Hematopoietic multipotent progenitor cell treated with erythropoietin and hydrocortisone succinate and interleukin-3 and kit ligand, for 17 days (in vitro differentiated cells): ENCODE data around the gene GMPPB.
"Not testable (repeated sequence)": the region's sequence is repeated elsewhere in the genome, so short reads cannot be mapped to it uniquely, and the experiment has no call there.

Experiments used
- DNase-seq: peaks from one replicate; pipeline ENCODE4 v3.0.0-alpha.2; 2015; ENCODE audit warnings: low spot score

GMPPB gene

DNA sequence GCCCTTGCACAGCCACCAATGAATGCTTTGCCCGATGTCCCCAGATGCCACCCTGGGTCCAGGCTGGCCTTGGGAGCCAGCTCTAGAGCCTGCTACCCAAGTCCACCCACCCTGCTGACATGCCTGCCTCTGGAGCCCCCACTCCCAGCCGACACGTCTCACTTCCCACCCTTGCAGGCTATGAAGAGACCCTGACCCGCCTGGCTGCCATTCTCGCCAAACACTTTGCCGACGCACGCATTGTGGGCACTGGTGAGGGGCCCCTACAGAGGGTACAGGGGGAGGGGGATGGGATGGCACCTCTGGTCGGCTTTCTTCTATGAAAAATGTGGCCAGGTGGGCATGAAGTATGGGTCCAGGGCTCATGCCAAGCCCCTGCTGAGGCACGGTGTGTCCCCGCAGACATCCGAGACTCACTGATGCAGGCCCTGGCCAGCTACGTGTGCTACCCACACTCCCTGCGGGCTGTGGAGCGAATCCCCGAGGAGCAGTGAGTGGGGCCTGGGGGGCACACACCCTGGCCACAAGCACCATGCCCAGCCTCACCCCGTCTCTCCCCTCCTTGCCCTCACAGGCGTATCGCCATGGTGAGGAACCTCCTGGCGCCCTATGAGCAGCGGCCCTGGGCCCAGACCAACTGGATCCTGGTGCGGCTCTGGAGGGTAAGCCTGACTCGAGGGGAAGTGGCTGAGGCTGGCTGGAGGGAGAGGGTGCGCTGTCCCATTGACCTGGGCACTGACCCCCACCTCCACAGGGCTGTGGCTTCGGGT is 10.2 kb downstream of the GMPPB start:
- DNase-seq = no peak

DNA sequence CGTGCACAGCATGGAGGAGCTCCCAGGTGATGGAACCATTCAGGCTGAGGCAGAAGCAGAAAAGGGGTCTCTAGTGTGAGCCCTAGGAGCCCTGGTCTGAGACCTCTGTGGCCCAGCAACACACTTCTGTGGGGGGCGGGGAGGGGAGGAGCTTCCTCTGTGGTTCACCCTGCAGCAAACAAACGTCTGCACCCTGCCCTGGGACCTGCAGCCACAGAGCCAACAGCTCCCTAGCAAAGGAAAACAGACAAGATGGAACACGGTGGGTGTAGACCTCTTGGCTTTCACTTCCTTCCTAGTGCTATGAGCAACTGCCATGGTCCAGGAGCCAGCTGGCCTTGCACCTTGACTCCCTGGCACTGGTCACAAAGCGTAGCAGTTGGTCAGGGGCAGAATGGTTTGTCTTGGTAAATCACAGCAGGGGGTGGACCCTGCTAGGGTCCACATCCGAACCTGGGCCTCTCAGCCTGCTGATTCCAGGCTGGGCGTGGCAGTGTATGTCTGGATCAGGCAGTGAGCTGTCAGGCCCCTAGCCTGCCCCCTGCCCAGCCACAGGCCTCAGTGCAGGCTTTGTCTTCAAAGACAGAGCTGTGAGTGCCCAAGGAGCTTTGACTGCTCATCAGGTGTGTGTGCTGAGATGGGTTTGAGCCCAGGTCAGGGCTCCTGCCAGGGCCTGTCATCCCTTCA is 11.0 kb downstream of the GMPPB start:
- no peak for DNase-seq

DNA sequence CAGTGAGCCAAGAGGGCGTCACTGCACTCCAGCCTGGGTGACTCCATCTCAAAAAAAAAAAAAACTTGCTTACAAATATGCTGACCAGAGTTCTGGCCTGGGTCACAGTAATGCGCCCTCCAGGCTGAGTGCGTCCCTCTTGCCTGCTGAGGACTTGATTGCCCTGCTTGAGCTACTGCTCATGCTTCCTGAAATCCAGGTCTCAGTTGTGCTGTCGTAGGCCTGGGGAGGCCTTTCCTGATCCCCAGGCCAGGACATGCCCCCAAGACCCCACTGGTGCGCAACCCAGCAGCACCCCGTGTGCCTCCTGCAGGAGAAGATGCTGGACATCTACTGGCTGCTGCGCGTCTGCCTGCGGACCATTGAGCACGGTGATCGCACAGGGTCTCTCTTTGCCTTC is 11.6 kb downstream of the GMPPB start:
- DNase-seq = no peak

DNA sequence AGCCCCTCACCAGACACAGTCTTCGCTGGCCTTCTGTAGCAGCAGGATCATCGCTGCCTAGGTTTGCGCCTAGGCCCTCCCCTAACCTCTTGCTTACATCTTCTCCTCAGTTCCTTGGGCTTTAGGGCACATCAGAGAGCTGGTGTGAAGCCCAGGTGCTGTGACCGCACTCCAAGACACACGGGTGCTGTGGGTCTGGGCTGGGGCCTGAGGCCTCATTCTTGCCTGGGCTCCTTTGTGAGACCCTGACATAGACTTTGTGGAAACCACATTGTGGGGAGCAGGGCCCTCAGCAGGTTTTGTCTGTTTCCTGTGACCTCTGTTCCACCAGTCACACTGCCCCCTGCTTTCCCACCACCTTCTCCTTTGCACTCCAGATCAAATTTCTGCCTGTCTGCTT is 12.3 kb downstream of the GMPPB start:
- DNase-seq = no peak

DNA sequence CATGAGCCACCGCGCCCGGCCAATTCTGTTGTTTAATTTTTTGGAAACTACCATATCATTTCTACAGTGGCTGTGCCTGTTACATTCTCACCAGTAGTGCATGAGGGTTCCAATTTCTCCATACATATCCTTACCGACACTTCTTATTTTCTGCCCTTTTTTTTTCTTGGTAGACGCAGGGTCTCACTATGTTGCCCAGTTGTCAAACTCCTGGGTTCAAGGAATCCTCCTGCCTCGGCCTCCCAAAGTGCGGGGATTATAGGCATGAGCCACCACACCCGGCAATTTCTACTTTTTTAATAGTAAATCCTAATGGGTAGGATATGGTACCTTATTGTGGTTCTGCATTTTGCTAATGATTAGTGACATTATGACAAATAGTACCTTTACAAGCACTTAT is 13.9 kb downstream of the GMPPB start:
- DNase-seq = no peak

DNA sequence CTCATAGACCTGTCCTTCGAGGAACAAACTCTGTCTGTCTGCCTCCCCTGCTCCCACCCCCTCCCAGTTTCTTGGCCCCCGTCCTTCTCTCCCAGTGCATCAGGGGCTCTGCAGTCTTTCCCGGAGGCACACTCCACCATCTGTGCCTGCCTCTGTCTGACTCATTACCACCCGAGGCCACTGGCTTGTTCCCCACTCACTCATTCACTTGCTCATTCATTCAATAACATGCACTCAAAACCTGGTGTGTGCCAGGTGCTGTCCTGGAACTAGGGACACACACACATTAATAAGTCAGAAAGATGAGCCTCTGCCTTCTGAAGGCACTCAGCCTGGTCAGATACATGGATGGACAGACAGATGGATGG is 16.7 kb downstream of the GMPPB start:
- no peak for DNase-seq

DNA sequence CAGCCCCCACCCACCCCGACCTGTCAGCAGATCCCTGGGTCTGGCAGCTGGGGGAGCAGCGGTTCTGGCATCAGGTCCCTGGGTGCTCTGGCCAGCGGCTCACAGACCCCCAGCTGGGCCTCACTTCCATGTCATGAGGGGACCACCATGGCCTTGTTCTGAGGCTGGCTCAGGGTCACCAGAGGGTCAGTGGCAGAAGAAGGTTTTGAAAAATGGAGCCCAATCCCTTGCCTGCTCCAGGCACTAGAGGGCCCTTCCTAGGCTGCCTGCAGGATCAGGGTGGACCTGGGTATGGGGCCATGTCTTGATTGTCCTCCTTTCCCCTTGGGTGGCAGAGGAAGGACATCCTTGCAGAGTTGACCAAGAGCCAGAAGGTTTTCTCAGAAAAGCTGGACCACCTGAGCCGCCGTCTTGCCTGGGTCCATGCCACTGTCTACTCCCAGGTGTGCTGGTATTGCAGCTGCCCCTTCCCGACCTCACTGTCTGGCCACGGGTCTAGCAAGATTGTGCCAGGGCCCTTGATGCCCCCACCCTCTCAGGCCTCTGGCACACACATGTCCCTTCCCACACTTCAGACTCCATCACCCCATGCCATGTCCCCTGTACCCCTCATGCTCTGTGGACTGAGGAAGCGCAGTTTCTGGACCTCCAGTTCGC is 17.2 kb downstream of the GMPPB start:
- DNase-seq = no peak

DNA sequence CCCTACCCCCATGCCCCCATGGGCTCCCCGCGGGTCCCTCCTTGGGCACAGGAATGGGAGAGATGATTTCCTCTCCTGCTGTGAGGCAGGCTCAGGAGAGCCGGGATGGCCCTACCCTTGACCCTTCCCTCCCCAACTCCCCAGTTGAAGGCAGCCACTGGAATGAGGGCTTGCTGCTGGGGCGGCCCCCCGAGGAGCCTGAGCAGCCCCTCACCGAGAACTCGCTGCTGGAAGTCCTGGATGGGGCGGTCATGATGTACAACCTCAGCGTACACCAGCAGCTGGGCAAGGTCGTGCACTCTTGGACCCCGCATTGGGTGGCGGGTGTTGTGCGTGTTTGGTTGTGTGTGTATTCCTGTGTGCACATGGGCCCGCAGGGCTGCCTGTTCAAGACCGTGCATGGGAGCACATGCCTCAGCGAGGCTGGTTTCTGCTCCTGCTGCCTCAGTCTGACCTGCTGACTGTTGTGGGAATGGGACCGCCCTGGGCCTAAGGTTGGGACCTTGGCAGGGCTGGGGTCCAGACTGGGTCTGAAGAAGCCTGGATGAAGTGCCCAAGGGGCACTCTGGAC is 18.3 kb downstream of the GMPPB start:
- no peak for DNase-seq

DNA sequence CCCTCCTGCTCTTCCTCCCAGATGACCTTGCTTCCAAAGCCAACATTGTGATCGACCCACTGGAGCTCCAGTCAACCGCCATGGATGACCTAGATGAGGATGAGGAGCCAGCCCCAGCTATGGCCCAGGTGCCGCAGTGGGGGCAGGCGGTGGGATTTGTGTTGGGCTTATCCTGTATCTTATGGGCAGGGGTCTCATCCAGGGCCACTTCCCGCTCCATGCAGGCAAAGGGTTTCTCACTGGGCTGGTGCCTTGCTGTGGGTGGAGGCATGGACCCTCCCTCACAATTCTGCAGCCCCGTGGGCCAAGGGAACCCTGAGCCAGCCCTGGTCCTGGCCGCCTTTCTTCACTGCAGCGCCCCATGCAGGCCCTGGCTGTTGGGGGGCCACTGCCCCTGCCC is 19.1 kb downstream of the GMPPB start:
- no peak for DNase-seq

DNA sequence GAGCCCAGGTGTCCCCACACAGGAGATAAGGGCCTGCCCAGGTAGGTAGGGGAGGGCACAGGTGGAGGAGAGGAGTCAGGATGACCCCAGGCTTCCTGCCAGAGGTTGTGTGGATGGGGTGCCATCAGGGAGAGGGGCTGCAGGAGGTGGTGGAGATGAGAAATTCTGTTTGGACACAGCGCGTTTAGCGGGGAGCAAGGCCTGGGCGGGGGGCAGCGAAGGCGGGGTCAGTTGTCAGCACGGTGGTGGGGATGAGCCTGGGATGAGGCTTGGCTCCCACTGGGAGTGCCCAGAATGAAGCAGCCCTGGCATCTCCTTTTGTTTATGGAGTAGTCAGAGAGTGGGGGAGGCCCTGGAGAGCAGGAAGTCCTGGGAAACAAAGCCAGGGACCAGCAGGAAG is 19.8 kb downstream of the GMPPB start:
- no peak for DNase-seq

DNA sequence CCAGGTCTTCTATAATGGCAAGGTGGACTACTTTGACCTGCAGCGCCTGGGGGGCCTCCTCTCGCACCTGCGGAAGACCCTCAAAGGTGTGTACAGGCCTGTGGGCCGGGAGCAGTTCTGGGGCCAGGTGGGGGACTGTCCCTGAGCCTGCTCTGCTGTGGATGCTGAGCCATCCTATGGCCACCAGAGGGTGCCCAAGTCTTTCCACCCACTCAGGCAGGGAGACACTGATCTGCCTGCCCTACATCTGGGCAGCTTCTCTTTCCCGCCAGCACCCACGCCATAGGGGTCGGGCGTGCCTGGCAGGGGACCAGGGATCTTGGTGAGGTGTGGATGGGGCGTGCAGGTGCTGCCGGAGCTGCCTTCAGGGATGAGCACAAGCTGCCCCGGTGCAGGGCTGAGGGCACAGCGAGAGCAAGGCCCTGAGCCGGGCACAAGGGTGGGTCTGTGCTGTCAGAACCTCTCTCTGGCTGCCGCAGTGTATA is 20.3 kb downstream of the GMPPB start:
- DNase-seq = peak; percentile 81

DNA sequence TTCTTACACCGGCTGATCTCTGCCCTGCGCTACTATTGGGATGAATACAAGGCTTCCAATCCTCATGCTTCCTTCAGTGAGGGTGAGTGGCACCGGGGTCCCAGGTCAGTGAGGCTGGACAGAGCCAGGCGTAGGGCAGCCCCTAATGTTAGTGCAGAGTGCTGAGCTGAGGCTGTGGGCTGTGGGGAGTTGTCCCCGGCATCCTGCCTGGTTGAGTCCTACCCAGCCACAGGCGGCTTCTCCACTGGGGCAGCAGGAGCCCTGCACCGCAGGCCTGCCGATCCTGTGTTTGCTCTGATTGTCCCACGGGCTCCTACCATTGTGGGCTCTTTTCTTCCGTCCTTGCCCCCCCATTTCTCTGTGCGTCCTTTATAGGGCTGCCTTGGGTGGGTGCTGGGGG is 21.1 kb downstream of the GMPPB start:
- DNase-seq = no peak

DNA sequence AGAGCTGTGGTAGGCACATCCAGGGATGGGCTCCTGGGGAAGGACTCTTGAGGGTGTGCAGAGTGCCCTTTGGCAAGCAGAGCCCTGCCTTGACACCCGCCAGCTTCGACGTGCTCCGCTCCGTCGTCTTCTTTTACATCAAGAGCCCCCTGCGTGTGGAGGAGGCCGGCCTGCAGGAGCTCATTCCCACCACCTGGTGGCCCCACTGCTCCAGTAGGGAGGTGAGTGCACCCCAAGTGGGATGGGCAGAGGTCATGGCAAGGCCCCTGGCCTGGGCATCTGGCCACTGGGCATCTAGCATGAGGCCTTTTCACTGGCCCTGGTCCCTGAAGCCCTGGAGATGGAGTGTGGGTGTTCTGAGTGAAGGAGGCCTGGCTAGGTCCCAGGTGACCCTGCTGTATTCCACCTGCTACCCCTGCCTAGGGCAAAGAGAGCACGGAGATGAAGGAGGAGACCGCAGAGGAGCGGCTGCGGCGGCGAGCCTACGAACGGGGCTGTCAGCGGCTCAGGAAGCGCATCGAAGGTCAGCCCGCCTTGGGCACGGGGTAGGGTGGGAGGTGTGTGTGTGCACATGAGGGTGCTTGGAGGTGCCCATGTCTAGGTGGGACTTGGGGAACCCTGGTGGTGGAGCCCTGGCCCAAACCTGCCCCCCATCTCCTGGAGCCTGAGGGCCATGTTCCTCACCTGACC is 22.2 kb downstream of the GMPPB start:
- no peak for DNase-seq

DNA sequence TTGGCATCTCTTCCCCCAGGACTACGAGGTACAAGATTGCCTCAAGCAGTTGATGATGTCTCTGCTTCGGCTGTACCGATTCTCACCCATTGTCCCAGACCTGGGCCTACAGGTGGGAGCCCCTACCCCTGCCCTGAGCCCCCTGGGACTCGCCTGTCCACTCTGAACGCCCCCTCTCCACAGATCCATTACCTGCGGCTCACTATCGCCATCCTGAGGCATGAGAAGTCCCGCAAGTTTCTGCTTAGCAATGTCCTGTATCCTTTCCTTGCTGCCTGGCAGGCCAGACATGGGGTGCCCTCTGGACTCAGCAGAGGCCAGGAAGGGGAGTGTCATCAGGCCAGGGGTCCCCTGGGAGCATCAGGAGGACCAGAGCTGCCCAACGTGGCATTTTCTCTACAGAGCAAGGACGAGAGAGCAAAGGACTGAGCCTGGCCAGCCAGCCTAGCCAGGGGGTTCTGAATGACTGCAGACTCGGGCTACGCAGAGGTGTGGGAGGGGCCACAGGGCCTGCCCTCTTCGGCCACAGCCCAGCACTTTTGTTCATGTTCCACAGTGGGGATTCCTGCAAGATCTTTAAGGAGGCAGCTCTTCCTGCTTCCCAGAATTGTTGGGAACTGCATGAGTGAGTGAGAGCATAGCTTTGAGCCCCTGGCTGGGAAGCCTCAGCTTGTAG is 23.2 kb downstream of the GMPPB start:
- DNase-seq = no peak

DNA sequence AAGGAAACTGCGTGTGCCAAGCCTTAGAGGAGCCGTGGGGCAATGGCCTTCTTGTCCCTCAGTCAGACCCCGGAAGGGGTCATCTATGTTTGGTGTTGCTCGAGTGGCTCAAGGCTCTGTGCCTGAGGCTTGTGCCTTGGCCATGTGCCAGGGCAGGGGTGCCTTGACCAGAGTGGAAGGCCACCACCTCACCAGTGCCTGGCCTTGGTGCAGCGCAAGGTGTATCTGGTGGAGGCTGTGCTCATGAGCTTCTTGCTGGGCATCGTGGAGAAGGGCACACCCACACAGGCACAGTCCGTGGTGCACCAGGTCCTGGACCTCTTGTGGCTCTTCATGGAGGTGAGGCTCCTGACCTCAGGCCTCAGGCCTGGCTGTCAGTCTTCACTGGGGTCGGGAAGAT is 23.7 kb downstream of the GMPPB start:
- DNase-seq = no peak

DNA sequence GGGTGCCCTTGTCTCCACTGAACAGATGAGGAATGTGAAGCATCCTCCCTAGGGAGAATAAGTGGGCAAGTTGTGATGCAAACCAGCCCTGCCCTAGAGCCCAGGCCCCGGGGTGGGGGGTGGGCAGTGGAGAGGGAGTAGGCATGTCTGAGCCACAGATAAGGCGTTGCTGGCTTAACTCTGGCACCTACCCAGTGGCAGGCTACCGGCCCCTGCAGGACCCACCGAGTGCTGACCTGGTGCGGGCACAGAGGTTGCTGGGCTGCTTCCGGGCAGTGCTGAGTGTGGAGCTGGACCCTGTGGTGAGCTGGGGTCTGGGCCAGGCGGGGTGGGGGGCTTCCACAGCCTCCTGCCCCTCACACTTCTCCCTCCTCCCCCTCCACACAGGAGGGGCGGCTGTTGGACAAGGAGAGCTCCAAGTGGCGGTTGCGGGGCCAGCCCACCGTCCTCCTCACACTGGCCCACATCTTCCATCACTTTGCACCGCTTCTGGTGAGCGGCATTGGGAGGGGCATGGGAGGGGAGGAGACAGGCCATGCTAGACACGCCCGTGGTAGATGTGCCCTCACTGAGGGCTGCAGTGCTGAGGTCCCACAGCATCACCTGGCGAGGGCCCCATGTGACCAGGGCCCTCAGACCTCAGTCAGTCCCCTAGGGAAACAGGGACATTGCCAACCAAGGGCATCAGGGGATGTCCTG is 24.3 kb downstream of the GMPPB start:
- DNase-seq = peak; percentile 31

DNA sequence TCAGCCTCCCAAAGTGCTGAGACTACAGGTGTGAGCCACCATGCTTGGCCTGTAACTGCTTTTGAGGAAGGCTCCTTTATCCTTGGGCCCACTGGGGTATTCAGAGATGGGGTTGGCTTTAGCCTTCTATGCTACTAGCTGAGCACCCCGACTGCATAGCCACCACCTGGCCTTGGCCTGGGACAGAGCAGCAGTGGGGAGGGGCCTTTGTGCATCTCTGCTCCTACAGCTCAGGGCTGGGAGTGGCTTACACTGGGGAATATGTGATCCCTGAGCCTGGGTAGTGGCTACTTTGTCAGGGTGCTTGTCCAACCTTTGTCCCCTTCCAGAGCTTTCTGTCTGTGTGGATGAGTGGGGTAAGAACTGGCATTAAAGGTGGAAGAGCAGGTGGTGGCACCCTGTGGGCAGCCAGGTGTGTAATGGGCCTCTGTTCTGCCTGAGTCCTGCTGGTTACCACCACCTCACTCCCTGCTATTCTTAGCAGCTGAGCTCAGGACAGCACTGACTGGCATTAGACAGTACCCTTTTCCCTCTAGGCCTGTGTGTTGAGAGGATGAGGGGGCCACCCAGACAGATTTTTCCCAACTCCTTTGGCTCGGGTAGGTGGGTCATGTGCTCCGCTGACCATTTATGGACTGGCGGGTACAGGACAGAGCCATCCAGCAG is 28.3 kb downstream of the GMPPB start:
- DNase-seq = not testable (repeated sequence)

DNA sequence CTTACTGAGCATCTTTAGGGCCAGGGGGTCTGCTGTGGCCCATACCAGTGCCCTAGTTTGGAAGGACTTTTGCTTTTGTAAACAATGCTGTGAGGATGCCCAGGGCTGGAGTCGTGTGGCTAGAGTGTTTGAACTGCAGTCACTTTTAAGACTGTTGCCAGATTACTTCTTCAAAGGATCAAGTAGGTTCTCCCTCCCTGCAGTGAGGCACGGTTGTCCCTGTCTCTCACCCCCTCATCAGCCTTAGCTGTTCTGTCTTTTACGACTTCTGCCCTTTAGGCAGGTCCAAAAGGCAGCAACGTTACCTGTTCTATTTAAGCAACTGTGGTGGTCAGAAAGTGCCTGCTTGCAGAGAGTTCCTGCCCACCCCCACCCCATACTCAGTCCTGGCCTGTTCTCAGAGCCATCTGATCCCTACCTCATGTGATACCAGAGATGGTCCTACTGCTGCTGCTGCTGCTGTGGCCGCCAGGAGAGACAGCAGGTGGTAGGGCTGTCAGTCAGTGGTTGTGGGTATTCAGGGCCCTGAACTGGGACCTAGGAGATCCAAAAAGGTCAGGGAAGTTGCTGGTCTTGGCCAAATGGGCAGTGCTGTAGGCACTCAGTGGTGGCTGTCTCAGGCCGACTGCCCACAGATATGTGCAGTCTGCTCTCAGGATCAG is 29.2 kb downstream of the GMPPB start:
- not testable (repeated sequence) for DNase-seq

DNA sequence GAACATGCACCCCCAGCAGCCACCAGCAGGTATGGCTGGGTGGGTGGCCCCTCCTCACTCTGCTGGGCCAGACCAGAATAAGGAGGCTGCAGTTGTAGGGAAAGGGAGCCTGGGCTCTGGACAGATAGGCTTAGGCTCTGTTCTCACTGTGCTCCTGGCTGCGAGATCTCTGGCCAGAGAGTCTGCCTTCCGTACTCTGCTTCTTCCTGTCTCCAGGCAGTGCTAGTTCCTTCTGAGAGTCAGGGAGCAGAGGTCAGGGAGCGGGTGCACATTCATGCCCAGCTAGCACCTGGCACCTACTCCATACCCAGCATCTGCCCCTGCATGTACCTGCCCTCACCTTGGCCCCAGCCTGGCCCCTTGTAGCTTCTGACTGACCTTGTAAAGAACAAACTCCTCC is 32.3 kb downstream of the GMPPB start:
- DNase-seq = not testable (repeated sequence)

DNA sequence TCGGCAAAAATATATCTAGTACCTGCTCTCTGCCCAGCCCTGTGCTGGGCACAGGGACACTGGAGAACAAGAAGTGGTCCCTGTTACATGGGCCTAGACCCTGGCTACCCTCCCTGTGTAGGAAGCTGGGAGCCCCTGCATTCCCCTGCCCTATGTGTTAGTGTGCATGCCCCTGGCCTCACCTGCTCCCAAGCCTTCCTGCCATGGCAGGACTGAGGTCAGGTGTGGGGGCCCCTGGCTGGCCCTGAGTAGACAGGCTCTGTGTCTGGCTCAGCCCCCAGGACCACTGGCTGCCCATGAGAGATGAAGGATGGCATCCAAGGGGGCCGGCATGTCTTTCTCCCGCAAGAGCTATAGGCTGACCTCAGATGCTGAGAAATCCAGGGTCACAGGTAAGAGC is 32.9 kb downstream of the GMPPB start:
- not testable (repeated sequence) for DNase-seq
